GM15510 (cell line): ENCODE measurements around the gene LCN6.

Experiments
- POLR2A ChIP-seq: IDR thresholded peaks from 3 replicates; pipeline ENCODE4 v1.6.1; 2011; ENCODE audit warnings: borderline replicate concordance; ENCODE audit not compliant: insufficient read length; ENCODE audit errors: extremely low read depth

The LCN6 gene

GRCh38 chr9:136782452-136782851 is 34.1 kb upstream of the LCN6 start:
- no peak for TF ChIP-seq POLR2A

DNA sequence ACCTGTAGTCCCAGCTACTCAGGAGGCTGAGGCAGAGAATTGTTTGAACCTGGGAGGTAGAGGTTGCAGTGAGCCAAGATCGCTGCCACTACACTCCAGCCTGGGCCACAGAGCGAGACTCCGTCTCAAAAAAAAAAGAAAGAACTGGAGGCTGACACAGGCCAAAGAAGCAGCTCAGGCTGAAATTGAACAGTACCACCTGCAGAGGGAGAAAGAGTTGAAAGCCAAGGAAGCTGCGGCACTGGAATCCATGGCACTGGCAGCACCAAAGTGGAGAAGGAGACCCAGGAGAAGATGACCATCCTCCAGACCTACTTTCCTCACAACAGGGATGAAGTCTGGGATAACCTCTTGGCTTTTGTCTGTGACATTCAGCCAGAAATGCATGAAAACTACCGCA is 31.5 kb upstream of the LCN6 start:
- TF ChIP-seq POLR2A = no peak

DNA sequence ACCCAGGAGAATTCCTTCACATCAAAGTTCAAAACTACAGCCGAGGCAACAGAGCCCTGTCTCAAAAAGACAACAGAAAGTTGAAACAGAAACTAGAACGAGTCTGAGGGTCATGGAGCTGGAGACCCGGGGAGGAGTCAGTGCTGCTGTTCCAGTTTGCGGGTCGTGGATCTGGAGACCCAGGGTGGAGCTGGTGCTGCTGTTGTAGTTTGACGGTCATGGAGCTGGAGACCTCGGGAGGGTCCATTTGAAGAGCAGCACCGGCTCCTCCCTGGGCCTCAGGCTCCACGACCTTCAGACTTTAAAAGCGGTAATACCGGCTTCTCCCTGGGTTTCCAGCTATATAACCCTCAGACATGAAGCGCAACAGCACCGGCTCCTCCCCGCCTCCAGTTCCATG is 29.0 kb upstream of the LCN6 start:
- TF ChIP-seq POLR2A = no peak

DNA sequence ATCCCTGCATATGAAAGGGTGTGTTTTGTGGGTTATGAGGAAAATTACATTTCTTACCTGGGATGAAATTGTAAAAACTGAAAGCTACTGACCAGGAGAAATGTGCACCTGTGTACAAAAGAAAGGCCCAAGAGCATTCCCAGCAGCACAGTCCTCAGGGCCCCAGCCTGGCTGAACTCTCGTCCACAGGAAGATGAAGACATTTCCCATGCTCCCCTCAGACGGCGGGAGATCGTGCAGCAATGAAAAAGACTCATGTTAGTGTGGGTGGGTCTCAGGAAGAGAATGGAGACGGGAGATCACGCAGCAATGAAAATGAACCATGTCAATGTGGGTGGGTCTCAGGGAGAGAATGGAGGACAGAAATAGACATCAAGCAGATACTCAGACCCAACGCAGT is 28.6 kb upstream of the LCN6 start:
- TF ChIP-seq POLR2A = no peak

GRCh38 chr9:136775191-136775590 is 26.9 kb upstream of the LCN6 start:
- TF ChIP-seq POLR2A = no peak

- no peak for TF ChIP-seq POLR2A
These were observed 26.2 kb upstream of the LCN6 start for GRCh38 chr9:136774416-136775045.

GRCh38 chr9:136773386-136774044 is 25.2 kb upstream of the LCN6 start:
- no peak for TF ChIP-seq POLR2A

DNA sequence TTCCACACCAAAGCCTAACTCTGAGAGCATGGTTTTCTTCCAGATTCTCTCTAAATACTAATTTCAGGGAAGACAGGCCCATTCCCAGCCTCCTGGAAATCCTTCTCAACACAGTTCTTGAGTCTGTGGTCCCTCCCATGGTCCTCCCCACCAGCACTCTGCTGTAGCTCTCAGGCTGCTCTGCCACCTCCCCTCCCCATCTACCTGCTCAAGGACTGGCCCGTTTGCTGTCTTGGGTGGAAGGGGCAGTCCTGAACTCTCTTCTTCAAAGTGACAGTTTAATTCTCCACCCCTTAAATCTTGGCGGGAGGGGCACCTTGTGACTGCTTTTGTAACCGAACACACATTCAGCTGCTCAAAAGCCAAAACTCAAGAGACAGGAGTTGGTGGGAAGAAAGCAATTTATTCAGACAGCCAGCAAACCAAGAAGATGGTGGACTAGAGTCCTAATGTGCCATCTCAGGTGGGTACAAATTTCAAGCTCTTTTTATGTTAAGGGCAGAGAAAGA is 23.6 kb upstream of the LCN6 start:
- TF ChIP-seq POLR2A = no peak

- no peak for TF ChIP-seq POLR2A
These were observed 21.4 kb upstream of the LCN6 start for GRCh38 chr9:136769710-136770191.

GRCh38 chr9:136765041-136765440 is 16.7 kb upstream of the LCN6 start:
- no peak for TF ChIP-seq POLR2A

DNA sequence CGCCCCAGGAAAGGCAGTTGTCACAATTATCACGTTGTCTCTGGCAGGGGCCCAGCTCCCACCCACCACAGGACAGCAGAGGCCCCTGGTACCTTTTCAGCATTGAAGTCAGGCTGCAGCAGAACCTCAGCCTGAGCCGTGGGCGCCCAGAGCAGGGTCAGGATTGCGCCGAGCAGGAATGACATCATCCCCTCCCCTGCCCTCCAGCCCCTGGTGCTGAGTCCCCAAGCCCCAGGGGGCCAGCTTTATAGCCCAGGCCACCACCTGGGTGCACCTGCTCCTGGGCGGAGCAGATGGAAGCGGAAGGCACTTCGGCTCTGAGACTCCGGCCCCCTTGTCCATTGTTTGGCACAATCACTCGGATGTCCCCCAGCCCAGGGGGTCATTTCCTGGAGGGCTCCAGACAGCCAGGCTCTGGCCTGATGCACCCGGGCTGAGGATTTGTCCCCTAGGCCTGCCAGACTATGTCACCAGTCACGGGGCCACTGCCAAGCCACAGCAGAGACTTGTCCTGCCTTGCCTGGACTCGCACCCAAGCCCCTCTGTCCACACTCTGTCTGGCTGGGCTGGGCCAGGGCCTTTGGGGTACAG is 16.1 kb upstream of the LCN6 start, which contains the start of gene LCN15:
Gene LCN15 (minus strand): TSS at position 218 of the 591 bp plus-strand sequence. CDS start 30 bp downstream, at position 188.
- no peak for TF ChIP-seq POLR2A

GRCh38 chr9:136763649-136764035 is 15.3 kb upstream of the LCN6 start:
- TF ChIP-seq POLR2A = no peak

GRCh38 chr9:136762915-136763648 is 14.8 kb upstream of the LCN6 start:
- TF ChIP-seq POLR2A = no peak

DNA sequence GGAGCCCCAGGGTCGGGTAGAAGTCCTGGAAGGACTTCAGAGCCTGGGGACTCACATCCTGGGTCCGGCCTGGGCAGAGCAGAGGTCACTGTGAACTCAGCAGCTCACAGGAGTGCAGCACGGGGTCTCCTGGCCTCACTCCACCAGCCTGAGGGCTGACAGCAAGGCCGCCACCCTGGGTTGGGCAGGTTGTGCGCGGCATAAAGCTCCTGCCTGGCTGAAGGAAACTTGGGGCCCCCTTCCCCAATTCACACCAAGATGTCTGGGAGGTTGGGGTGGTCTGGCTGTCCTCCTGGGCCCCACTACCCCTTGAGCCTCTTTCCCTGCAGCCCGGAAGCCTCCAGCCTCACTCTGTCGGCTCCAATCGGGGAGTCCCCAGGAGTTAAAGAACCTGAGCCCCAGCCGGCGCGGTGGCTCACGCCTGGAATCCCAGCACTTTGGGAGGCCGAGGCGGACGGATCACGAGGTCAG is 13.9 kb upstream of the LCN6 start:
- TF ChIP-seq POLR2A = no peak

- no peak for TF ChIP-seq POLR2A
These were observed 13.2 kb upstream of the LCN6 start for GRCh38 chr9:136761545-136761981.
